Natural killer cell treated with Interleukin-12 subunit alpha and Interleukin-12 subunit beta and Interleukin-15 and Interleukin-18, amount 100 ng/mL, for 72 hours (primary cell): Measurements from ENCODE around the gene ADPRM. TPM values are rescaled to one million over a fixed set of nuclear protein-coding genes. Genes with fewer than 3 reads are reported as not detected.

Source experiments
- ATAC-seq, 2 donors: fragments of 150-1000 bp; cut with Tn5 transposase in 1 of 2; sonication (Bioruptor Pico), chemical (Tn5 transposase) in 1 of 2; 2 replicates each; pipeline ENCODE4 v1.10.0; 2021
- DNase-seq: peaks from one replicate; pipeline ENCODE4 v3.0.0; 2022; ENCODE audit warnings: low spot score
- H3K27ac Mint-ChIP-seq, 2 donors: 1 replicate in 1 of 2; 2 replicates in 1 of 2; pipeline ENCODE4 v1.8.0; 2022; ENCODE audit warnings: mixed read lengths in 2 of 2, mild to moderate bottlenecking in 1 of 2, moderate library complexity in 1 of 2
- H3K27me3 Mint-ChIP-seq, 2 donors: 1 replicate in 1 of 2; 2 replicates in 1 of 2; pipeline ENCODE4 v1.8.0; 2022; ENCODE audit warnings: mixed read lengths in 2 of 2
- H3K36me3 Mint-ChIP-seq: one replicate; pipeline ENCODE4 v1.8.0; 2022; ENCODE audit warnings: mixed read lengths
- H3K4me1 Mint-ChIP-seq, 2 donors: 1 replicate in 1 of 2; 2 replicates in 1 of 2; pipeline ENCODE4 v1.8.0; 2022; ENCODE audit warnings: low read depth in 2 of 2, mixed read lengths in 2 of 2, mild to moderate bottlenecking in 1 of 2
- H3K4me3 Mint-ChIP-seq: one replicate; pipeline ENCODE4 v1.8.0; 2022; ENCODE audit warnings: mixed read lengths
- H3K9me3 Mint-ChIP-seq: 2 replicates; pipeline ENCODE4 v1.8.0; 2022; ENCODE audit warnings: mixed read lengths
- total RNA-seq, 2 donors: library from RNA; stranded (reverse); gene quantifications; one replicate each; pipeline ENCODE4 v1.2.3, GENCODE V29; 2022

ADPRM gene
- total RNA-seq, 2 donors from 2014 or later = 7.8 to 9.4 TPM

DNA sequence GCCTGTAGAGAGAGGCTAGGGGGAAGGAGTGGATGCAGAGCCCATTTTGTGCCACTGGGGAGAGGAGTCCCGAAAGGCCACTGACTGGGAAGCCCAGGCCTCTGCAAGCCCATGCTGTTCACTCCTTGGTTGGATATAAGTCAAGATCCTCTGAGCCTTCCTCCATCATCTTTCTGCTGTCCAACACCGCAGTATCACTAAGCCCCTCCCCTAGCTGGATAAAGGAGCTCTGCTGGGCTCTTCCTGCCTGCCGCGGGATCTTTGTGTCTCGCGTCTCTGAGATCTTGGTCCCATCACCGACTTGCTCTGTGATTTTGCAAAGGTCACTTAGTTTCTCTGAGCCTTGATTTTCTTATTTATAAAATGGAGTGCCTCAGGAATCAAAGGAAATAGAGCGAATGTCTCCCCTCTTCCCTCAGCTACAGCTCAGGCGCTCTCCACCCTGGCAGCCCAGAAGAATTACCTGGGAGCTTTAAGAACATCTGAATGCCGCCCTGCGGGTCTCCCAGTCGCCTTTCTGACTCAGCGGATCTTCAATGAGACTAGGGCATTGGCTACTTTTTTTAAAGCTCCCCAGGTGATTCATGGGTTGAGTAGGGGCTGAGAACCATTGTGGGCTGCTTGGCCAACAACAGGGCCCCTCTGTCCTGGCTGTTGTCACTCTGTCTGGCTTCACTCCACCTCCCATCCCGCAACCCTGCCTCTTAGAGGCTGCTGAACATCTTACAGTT is 57.6 kb downstream of the ADPRM start:
- no peak overlapping the region for H3K4me3 Mint-ChIP-seq
- peaks cover 0 to 2% of the 10 kb centered on the region in 2 donors for H3K27me3 Mint-ChIP-seq
- no peak overlapping the region for H3K27ac Mint-ChIP-seq
- H3K9me3 Mint-ChIP-seq = no peaks in the 10 kb centered on the region
- DNase-seq (no peak), ATAC-seq (no peak)
- H3K36me3 Mint-ChIP-seq = no peaks in the 10 kb centered on the region
- no peaks in the 10 kb centered on the region for H3K4me1 Mint-ChIP-seq

DNA sequence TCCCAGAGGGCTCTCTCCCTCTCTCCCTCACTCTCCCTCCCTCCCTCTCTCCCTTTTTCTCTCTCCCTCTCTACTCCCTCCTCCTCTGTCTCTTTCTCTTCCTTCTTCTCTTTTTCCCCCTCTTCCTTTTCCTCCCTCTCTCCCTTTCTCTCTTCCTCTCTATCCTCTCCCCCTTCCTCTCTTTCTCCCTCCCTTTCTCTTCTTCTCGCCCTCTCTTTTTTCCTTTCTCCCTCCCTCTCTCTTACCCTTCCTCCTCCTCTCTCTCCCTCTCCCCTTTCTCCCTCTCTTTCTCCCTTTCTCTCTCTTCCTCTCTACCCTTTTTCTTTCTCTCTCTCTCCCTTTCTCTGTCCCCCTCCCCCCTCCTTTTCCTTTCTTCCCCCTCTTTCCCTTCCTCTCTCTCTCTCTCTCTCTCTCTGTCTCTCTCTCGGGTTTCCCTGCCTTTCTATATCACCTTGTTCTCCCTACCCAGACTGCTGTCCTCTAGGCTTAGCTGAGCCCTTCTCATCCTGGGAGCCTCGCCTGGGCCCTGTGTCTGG is 58.3 kb downstream of the ADPRM start:
- Mint-ChIP-seq H3K9me3 (no peaks in the 10 kb centered on the region), H3K4me1 (no peaks in the 10 kb centered on the region), H3K27me3 (peaks cover 0 to 2% of the 10 kb centered on the region in 2 donors), H3K4me3 (no peak overlapping the region), H3K27ac (no peak overlapping the region), H3K36me3 (no peaks in the 10 kb centered on the region)
- DNase-seq (no peak), ATAC-seq (no peak)

DNA sequence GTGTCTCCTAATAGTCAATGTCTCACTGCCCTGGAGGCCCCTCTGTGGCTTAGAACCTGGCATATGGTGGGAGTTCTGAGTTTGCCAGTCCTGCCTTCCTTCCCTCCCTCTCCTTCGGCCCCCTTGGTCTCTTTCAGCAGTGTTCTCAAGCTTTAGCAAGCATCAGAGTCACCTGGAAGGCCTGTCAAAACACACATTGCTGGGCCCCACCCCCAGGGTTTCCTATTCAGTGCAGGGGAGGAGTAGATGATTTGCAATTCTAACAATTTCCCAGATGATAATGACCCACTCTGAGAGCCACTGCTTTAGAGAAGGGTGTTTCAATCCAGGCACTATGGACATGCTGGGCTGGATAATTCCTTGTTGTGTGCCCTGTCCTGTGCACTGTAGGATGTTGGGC is 58.8 kb downstream of the ADPRM start:
- Mint-ChIP-seq H3K36me3 (no peaks in the 10 kb centered on the region), H3K9me3 (no peaks in the 10 kb centered on the region), H3K4me1 (no peaks in the 10 kb centered on the region), H3K27me3 (peaks cover 0 to 2% of the 10 kb centered on the region in 2 donors), H3K27ac (no peak overlapping the region), H3K4me3 (no peak overlapping the region)
- peak in 1 of 2 donors; percentile 38 for ATAC-seq
- no peak for DNase-seq

DNA sequence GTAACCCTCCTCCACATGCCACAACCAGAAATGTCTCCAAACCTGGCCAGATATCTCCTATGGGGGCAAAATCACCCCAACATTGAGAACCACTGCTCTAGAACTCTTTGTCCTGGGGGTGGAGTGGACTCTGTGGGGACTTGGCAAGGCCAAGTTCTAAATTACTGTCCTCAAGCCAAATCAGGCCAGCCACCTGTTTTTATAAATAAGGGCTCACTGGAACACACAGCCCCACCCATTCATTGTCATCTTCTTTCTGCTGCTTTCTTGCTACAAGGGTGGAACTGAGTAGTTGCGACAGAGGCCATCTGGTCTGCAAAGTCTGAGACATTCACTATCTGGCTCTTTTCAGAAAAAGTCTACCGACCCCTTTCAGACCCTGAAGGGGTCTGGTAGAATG is 59.2 kb downstream of the ADPRM start:
- Mint-ChIP-seq H3K27ac (no peak overlapping the region), H3K9me3 (no peaks in the 10 kb centered on the region), H3K4me3 (no peak overlapping the region), H3K36me3 (no peaks in the 10 kb centered on the region), H3K27me3 (peaks cover 0 to 2% of the 10 kb centered on the region in 2 donors), H3K4me1 (no peaks in the 10 kb centered on the region)
- ATAC-seq (no peak), DNase-seq (no peak)

DNA sequence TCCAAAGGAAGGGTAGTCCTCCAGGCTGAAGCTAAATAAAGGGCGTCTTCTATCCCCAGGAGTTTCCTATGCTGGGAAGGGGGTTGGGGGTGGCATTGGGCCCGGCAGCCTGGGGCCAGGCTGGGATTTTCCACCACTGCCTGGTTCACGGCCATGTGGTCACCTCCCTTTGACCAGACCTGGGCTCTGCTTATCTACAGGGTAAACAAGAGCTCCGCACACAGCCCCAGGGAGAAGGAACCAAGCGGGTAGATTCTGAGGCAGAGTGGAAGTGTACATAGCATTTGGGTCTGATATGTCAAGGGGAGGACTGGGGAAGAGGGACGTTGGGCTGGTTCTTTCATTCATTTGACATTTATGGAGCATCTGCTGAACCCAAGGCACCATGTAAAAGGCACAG is 59.7 kb downstream of the ADPRM start:
- no peaks in the 10 kb centered on the region for H3K36me3 Mint-ChIP-seq
- H3K4me1 Mint-ChIP-seq = no peaks in the 10 kb centered on the region
- ATAC-seq (no peak), DNase-seq (no peak)
- no peak overlapping the region for H3K27ac Mint-ChIP-seq
- no peaks in the 10 kb centered on the region for H3K9me3 Mint-ChIP-seq
- no peak overlapping the region for H3K4me3 Mint-ChIP-seq
- peaks cover 0 to 2% of the 10 kb centered on the region in 2 donors for H3K27me3 Mint-ChIP-seq

DNA sequence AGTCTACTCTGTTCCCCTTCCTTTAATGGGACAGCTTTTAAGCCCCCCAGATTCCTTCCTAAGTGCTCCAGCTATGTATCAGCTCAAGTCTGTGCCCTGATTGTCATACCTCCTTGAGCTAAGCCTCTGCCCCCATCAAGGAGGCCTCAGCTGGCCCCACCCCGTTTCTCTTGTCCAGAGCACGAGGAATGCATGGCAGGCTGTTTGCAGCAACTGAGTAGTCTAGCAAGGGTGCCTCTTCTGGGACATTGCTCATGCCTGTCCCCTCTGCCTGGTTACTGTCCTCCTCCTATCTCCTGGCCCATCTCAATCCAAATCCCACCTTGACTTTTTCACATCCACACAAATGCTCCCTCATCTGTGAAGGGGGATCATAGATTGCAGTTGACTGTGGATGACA is 60.3 kb downstream of the ADPRM start:
- Mint-ChIP-seq H3K9me3 (no peaks in the 10 kb centered on the region), H3K36me3 (no peaks in the 10 kb centered on the region), H3K27ac (no peak overlapping the region), H3K4me3 (no peak overlapping the region), H3K4me1 (no peaks in the 10 kb centered on the region), H3K27me3 (peaks cover 0 to 2% of the 10 kb centered on the region in 2 donors)
- ATAC-seq (no peak), DNase-seq (no peak)

DNA sequence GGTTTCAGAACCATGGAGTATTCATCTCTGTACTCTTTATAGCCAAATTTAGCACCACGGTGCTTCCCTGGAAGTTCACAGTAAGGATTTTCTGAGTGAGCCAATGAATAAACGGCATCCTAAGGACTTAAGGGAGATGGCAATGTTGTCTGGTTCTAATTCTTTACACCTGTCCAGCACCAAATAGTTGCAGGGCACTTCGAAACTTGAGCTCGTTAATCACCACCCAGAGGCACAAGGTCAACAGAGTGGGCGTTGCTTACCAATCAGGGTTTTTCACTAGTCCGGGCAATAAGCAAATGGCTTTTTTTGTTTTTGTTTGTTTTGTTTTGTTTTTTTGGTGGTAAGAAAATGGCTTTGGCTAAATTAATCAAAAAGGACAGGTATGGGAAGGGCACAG is 60.7 kb downstream of the ADPRM start:
- no peaks in the 10 kb centered on the region for H3K36me3 Mint-ChIP-seq
- H3K4me3 Mint-ChIP-seq = no peak overlapping the region
- H3K27ac Mint-ChIP-seq = no peak overlapping the region
- no peaks in the 10 kb centered on the region for H3K9me3 Mint-ChIP-seq
- DNase-seq (no peak), ATAC-seq (no peak)
- peaks cover 0 to 2% of the 10 kb centered on the region in 2 donors for H3K27me3 Mint-ChIP-seq
- H3K4me1 Mint-ChIP-seq = no peaks in the 10 kb centered on the region

Other genes with a start within 250 kb of the ADPRM start
- not detected for gene MYH4, start 228.0 kb upstream of the ADPRM start, total RNA-seq
- not detected for gene MYH1, start 179.1 kb upstream of the ADPRM start, total RNA-seq
- not detected for gene MYH2, start 147.9 kb upstream of the ADPRM start, total RNA-seq
- gene MYH3, start 40.3 kb upstream of the ADPRM start, total RNA-seq = 1 to 10 TPM; 4.2 to 5.9 TPM
- gene SCO1, start 61 bp upstream of the ADPRM start, total RNA-seq = 10 to 100 TPM; 28.3 to 33.8 TPM
- 1 to 10 TPM in 1 of 2 donors, not detected in 1; 1.1 TPM for gene TMEM220, start 32.4 kb downstream of the ADPRM start, total RNA-seq
- gene TMEM238L, start 106.5 kb downstream of the ADPRM start, total RNA-seq = not detected
- gene PIRT, start 140.5 kb downstream of the ADPRM start, total RNA-seq = not detected